Heart left ventricle (tissue), 13 donors: ENCODE results near the gene GRAP.
"Not testable (repeated sequence)": the region's sequence is repeated elsewhere in the genome, so short reads cannot be mapped to it uniquely, and the experiment has no call there.

Experiments
- POLR2A ChIP-seq, 2 donors: fragments of 450-650 bp; IDR thresholded peaks; one replicate each; pipeline ENCODE4 v1.6.1; 2017; ENCODE audit warnings: antibody characterized with exemption in 2 of 2, mild to moderate bottlenecking in 2 of 2, moderate library complexity in 2 of 2
- TF ChIP-seq, protein P1 (sequence below), 12 donors: fragments of 200-600 bp; sonication (generic) in 4 of 12; IDR thresholded peaks; one replicate each; pipeline versions ENCODE4 v1.5.0 to v1.8.0; 2018 to 2022; ENCODE audit warnings: antibody characterized with exemption in 12 of 12, mild to moderate bottlenecking in 5 of 12
- donor health status: ischemic (EF 13 %, LVEDD 7.1; RV severe dilation, severe dysfunction).
- donor health status: DM: no; HTN: yes; CAD: no.
- donor health status: DM: no; HTN: no; CAD: no.
- donor health status: ischemic (EF 25% LVEDD 6.9; RV normal size, moderate dysfunction).
- donor health status: ischemic (EF 25% LVEDD 5.7; RV mildly dilated, moderate dysfunction).
- donor health status: ischemic (EF 35%, LVEDD 5.7; RV mildly dilated, moderate dysfunction).
- donor health status: nonischemic (EF 11% LVEDD 7.7; RV severe dilation, severe dysfunction).
- donor health status: DM: yes; HTN: yes; CAD: no.
- donor health status: PGD.
- donor health status: ischemic (EF 29% LVEDD 5.4; RV normal size, mild dysfunction).
- donor health status: nonischemic (EF 23%, LVEDD 6.1; RV moderate dilation, normal function).

DNA sequence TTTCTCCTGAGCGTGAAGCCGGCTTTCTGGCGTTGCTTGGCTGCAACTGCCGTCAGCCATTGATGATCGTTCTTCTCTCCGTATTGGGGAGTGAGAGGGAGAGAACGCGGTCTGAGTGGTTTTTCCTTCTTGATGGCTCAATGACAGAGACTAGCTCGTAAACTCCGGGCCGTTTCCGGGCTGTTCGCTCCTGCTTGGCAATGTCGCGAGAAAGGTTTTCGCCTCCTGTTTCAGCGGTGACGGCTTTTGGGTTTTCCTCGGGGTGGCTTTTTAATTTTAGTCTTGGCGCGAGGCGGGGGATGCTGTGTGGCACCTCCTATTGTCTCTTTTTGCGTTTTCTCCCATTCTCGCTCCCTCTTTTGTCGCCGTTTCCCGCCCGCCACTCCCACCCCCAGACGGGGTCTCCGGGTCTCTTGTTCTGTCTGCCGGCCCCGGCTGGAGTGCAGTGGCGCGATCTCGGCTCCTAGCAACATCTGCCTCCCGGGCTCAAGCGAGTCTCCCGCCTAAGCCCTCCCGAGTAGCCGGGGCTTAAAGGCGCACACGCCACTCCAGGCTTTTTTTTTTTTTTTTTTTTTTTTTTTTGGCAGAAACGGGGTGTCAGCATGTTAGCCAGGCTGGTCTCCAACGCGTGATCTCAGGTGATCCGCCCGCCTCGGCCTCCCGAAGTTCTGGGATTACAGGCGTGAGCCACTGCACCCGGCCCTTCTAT, 15.4 kb upstream of the GRAP start:
- not testable (repeated sequence) for TF ChIP-seq POLR2A (IDR thresholded peaks at IDR 0.05)
- TF ChIP-seq, protein P1, sequence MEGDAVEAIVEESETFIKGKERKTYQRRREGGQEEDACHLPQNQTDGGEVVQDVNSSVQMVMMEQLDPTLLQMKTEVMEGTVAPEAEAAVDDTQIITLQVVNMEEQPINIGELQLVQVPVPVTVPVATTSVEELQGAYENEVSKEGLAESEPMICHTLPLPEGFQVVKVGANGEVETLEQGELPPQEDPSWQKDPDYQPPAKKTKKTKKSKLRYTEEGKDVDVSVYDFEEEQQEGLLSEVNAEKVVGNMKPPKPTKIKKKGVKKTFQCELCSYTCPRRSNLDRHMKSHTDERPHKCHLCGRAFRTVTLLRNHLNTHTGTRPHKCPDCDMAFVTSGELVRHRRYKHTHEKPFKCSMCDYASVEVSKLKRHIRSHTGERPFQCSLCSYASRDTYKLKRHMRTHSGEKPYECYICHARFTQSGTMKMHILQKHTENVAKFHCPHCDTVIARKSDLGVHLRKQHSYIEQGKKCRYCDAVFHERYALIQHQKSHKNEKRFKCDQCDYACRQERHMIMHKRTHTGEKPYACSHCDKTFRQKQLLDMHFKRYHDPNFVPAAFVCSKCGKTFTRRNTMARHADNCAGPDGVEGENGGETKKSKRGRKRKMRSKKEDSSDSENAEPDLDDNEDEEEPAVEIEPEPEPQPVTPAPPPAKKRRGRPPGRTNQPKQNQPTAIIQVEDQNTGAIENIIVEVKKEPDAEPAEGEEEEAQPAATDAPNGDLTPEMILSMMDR (IDR thresholded peaks at IDR 0.05): not testable (repeated sequence)
